HL-60 (cell line): ENCODE results near the gene BRMS1L.
"Not testable (repeated sequence)": the region's sequence is repeated elsewhere in the genome, so short reads cannot be mapped to it uniquely, and the experiment has no call there.

Experiments
- DNase-seq, 2 experiments: peaks; one replicate each; pipeline ENCODE4 v3.0.0-alpha.2; 2010 to 2020; ENCODE audit warnings: low read depth in 1 of 2, low spot score in 1 of 2
- H3K27ac ChIP-seq: fragments of 250-450 bp; sonication (Bioruptor Pico); replicated peaks from 2 replicates; pipeline ENCODE4 v1.5.1; 2020; ENCODE audit warnings: mild to moderate bottlenecking, moderate library complexity
- H3K27me3 ChIP-seq: fragments of 250-450 bp; sonication (Bioruptor Pico); 2 replicates; pipeline ENCODE4 v1.5.1; 2021; ENCODE audit warnings: mild to moderate bottlenecking, moderate library complexity; ENCODE audit not compliant: insufficient read depth, poor library complexity, severe bottlenecking
- H3K4me3 ChIP-seq: replicated peaks from 2 replicates; pipeline ENCODE4 v1.5.1; 2011; ENCODE audit warnings: mild to moderate bottlenecking, control low read depth, low read length; ENCODE audit not compliant: insufficient read depth
- GABPA ChIP-seq: IDR thresholded peaks from 2 replicates; pipeline ENCODE4 v1.6.1; 2012; ENCODE audit warnings: low read depth
- POLR2AphosphoS5 ChIP-seq: IDR thresholded peaks from 2 replicates; pipeline ENCODE4 v1.6.1; 2012; ENCODE audit warnings: low read depth
- SPI1 ChIP-seq: IDR thresholded peaks from 2 replicates; pipeline ENCODE4 v1.6.1; 2012; ENCODE audit warnings: low read depth, mild to moderate bottlenecking, borderline replicate concordance
- TF ChIP-seq, protein P1 (sequence below): IDR thresholded peaks from 2 replicates; pipeline ENCODE4 v1.6.1; 2012; ENCODE audit warnings: low read depth; ENCODE audit not compliant: insufficient replicate concordance
- TF ChIP-seq, protein P2 (sequence below): IDR thresholded peaks from one replicate; pipeline ENCODE4 v1.5.1; 2011; ENCODE audit warnings: low read length, control low read depth, inconsistent platforms; ENCODE audit not compliant: insufficient read depth

The BRMS1L gene

DNA sequence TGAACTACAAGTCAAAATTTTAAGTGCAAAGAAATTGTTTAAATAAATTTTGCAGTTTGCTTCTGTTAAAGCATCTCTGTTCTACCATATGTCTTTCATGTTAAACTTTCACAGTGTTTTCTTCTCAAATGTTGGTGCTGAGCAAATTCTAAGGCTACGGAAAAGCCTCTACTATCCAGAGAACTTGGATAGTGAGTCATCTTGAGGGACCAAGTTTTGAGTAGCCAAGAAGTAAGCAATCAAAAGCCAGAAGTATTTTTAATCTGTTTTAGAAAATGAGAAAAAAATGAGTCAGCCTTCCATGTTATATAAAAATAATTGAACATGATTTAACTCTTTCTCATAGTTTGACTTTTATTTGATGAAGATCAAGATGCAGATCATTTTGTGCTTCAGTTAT is 3.3 kb downstream of the BRMS1L start:
- H3K27me3 ChIP-seq = no peaks in the 10 kb centered on the region
- DNase-seq = no peak
- TF ChIP-seq SPI1 = no peak
- TF ChIP-seq, protein P1, sequence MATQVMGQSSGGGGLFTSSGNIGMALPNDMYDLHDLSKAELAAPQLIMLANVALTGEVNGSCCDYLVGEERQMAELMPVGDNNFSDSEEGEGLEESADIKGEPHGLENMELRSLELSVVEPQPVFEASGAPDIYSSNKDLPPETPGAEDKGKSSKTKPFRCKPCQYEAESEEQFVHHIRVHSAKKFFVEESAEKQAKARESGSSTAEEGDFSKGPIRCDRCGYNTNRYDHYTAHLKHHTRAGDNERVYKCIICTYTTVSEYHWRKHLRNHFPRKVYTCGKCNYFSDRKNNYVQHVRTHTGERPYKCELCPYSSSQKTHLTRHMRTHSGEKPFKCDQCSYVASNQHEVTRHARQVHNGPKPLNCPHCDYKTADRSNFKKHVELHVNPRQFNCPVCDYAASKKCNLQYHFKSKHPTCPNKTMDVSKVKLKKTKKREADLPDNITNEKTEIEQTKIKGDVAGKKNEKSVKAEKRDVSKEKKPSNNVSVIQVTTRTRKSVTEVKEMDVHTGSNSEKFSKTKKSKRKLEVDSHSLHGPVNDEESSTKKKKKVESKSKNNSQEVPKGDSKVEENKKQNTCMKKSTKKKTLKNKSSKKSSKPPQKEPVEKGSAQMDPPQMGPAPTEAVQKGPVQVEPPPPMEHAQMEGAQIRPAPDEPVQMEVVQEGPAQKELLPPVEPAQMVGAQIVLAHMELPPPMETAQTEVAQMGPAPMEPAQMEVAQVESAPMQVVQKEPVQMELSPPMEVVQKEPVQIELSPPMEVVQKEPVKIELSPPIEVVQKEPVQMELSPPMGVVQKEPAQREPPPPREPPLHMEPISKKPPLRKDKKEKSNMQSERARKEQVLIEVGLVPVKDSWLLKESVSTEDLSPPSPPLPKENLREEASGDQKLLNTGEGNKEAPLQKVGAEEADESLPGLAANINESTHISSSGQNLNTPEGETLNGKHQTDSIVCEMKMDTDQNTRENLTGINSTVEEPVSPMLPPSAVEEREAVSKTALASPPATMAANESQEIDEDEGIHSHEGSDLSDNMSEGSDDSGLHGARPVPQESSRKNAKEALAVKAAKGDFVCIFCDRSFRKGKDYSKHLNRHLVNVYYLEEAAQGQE = no peak
- TF ChIP-seq GABPA = no peak
- TF ChIP-seq, protein P2, sequence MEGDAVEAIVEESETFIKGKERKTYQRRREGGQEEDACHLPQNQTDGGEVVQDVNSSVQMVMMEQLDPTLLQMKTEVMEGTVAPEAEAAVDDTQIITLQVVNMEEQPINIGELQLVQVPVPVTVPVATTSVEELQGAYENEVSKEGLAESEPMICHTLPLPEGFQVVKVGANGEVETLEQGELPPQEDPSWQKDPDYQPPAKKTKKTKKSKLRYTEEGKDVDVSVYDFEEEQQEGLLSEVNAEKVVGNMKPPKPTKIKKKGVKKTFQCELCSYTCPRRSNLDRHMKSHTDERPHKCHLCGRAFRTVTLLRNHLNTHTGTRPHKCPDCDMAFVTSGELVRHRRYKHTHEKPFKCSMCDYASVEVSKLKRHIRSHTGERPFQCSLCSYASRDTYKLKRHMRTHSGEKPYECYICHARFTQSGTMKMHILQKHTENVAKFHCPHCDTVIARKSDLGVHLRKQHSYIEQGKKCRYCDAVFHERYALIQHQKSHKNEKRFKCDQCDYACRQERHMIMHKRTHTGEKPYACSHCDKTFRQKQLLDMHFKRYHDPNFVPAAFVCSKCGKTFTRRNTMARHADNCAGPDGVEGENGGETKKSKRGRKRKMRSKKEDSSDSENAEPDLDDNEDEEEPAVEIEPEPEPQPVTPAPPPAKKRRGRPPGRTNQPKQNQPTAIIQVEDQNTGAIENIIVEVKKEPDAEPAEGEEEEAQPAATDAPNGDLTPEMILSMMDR = no peak
- no peak for TF ChIP-seq POLR2AphosphoS5
- H3K27ac ChIP-seq = no peak overlapping the region
- H3K4me3 ChIP-seq = no peak overlapping the region

DNA sequence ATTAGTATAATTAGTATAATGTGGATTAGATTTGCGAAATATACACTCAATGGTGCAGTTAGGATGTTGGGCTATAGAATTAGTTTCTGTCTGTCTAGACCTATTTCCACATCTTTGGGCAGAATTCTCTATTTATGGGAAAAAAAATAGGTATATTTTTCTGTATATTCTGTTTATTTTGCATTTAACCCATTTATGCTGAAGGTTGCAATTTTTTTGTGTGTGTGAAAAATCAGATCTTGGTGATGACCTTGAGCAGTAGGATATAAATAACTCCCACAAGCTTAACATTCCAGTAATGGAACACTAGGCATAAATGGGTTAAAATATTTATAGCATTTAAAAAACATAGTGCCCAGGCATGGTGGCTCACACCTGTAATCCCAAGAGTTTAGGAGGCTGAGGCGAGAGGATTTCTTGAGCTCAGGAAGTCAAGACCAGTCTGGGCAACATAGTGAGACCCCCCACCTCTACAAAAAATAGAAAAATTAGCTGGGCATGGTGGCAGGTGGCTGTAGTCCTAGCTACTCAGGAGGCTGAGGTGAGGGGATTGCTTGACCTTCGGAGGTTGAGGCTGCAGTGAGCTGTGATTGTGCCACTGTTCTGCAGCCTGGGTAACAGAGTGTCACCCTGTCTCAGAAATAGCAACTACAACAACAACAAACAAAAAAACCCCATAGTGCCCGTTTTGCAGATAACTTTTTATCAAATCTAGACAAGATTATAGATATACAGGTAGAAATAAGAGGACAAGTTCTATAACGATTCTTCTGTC is 9.3 kb downstream of the BRMS1L start:
- Histone ChIP-seq H3K4me3 (no peak overlapping the region), H3K27me3 (no peaks in the 10 kb centered on the region), H3K27ac (no peak overlapping the region)
- DNase-seq = no peak
- no peak for TF ChIP-seq POLR2AphosphoS5
- no peak for TF ChIP-seq GABPA
- TF ChIP-seq, protein P2 = no peak
- TF ChIP-seq, protein P1 = no peak
- no peak for TF ChIP-seq SPI1

DNA sequence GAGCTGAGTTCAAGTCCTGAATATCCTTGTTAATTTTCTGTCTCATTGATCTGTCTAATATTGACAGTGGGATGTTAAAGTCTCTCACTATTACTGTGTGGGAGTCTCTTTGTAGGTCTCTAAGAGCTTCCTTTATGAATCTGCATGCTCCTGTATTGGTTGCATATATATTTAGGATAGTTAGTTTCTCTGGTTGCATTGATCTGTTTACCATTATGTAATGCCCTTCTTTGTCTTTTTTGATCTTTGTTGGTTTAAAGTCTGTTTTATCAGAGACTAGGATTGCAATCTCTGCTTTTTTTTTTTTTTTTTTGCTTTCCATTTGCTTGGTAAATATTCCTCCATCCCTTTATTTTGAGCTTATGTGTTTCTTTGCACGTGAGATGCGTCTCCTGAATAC is 15.6 kb downstream of the BRMS1L start:
- not testable (repeated sequence) for DNase-seq, H3K27me3 ChIP-seq, H3K4me3 ChIP-seq, H3K27ac ChIP-seq

DNA sequence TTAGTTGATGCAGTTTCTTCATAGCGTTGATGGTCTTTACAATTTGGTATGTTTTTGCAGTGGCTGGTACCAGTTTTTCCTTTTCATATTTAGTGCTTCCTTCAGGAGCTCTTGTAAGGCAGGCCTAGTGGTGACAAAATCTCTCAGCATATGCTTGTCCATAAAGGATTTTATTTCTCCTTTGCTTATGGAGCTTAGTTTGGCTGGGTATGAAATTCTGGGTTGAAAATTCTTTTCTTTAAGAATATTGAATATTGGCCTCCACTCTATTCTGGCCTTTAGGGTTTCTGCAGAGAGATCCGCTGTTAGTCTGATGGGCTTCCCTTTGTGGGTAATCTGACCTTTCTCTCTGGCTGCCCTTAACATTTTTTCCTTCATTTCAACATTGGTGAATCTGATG is 16.1 kb downstream of the BRMS1L start:
- H3K4me3 ChIP-seq = not testable (repeated sequence)

DNA sequence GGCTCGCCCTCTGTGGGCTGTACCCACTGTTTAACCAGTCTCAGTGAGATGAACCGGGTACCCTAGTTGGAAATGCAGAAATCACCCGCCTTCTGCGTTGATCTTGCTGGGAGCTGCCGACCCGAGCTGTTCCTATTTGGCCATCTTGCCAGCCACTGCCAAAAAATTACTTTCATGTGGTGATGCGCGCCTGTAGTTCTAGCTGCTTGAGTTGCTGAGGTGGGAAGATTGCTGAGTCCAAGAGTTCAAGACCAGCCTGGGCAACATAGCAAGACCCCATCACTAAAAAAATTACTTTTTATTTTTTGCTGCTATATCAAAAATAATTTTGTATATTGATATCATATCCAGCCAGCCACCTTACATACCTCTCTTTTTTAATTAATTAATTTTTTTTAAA is 18.4 kb downstream of the BRMS1L start:
- Histone ChIP-seq H3K4me3 (no peak overlapping the region), H3K27ac (no peak overlapping the region), H3K27me3 (no peaks in the 10 kb centered on the region)
- TF ChIP-seq SPI1 = no peak
- no peak for TF ChIP-seq GABPA
- no peak for TF ChIP-seq POLR2AphosphoS5
- DNase-seq = no peak

More for the DNA sequence above, 16.1 kb downstream of the BRMS1L start:
- not testable (repeated sequence) for DNase-seq, H3K27me3 ChIP-seq, H3K27ac ChIP-seq
